Esophagus muscularis mucosa (tissue), 4 donors: ENCODE results near the gene TAF1B. TPM values are rescaled to one million over a fixed set of nuclear protein-coding genes. Genes with fewer than 3 reads are reported as not detected.
A peak's percentile ranks its signal among the peaks of the same experiment; 100 is the strongest.

Experiments used
- DNase-seq: peaks from one replicate; pipeline ENCODE4 v3.0.0-alpha.2; 2017; ENCODE audit errors: extremely low spot score
- H3K27ac ChIP-seq, 4 donors: fragments of 200-600 bp; sonication (generic); replicated peaks in 1 of 4; 1 replicate in 3 of 4; 2 replicates in 1 of 4; pipeline ENCODE4 v1.5.1; 2016 to 2019; ENCODE audit warnings: mild to moderate bottlenecking in 1 of 4
- H3K27me3 ChIP-seq, 4 donors: fragments of 200-600 bp; sonication (generic); one replicate each; pipeline versions ENCODE4 v1.5.1 to v1.6.0; 2016 to 2019
- H3K36me3 ChIP-seq, 4 donors: fragments of 200-600 bp; sonication (generic); one replicate each; pipeline ENCODE4 v1.5.1; 2016 to 2019
- H3K4me1 ChIP-seq, 4 donors: fragments of 200-600 bp; sonication (generic); one replicate each; pipeline ENCODE4 v1.5.1; 2016 to 2019
- H3K4me3 ChIP-seq, 4 donors: fragments of 200-600 bp; sonication (generic); 1 replicate in 2 of 4; 2 replicates in 2 of 4; pipeline ENCODE4 v1.5.1; 2016 to 2019; ENCODE audit warnings: mild to moderate bottlenecking in 4 of 4, moderate library complexity in 1 of 4
- H3K9me3 ChIP-seq, 4 donors: fragments of 200-600 bp; sonication (generic); 1 replicate in 3 of 4; 2 replicates in 1 of 4; pipeline ENCODE4 v1.5.1; 2016 to 2019
- EP300 ChIP-seq: sonication (generic); formaldehyde crosslinking; IDR thresholded peaks from one replicate; pipeline ENCODE4 v1.6.1; 2017; ENCODE audit warnings: antibody characterized with exemption
- POLR2A ChIP-seq: fragments of 450-650 bp; IDR thresholded peaks from one replicate; pipeline ENCODE4 v1.6.1; 2017; ENCODE audit warnings: antibody characterized with exemption, moderate library complexity, mild to moderate bottlenecking, low read depth
- POLR2AphosphoS5 ChIP-seq, 2 donors: sonication (generic); formaldehyde crosslinking; IDR thresholded peaks; one replicate each; pipeline ENCODE4 v1.6.1; 2017; ENCODE audit warnings: antibody characterized with exemption in 2 of 2
- WGBS: methylation state at CpG from one replicate; pipeline ENCODE4 v1.1.5; 2018; 5-methylcytosine and 5-hydroxymethylcytosine counted together
- intact Hi-C: fragments of 100-400 bp; cut with DNase I; formaldehyde crosslinking; loops from one replicate; pipeline ENCODE4 v1.15.1; 2023
- total RNA-seq, 4 donors: library from RNA; depleted of rRNA; stranded (reverse); fragments of >200 nt; gene quantifications; one replicate each; pipeline versions ENCODE4 v1.1.0 to v1.2.1, GENCODE V29; 2016
- TF ChIP-seq, protein P1 (sequence below), 3 experiments: fragments of 200-600 bp in 2 of 3; fragments of 450-650 bp in 1 of 3; sonication (generic) in 2 of 3; IDR thresholded peaks; one replicate each; pipeline ENCODE4 v1.5.1; 2017 to 2019; ENCODE audit warnings: antibody characterized with exemption in 3 of 3, mild to moderate bottlenecking in 2 of 3, moderate library complexity in 1 of 3

The TAF1B gene
- total RNA-seq, 4 donors from 2014 or later, result 7.1 to 10.1 (median 8.0) TPM

DNA sequence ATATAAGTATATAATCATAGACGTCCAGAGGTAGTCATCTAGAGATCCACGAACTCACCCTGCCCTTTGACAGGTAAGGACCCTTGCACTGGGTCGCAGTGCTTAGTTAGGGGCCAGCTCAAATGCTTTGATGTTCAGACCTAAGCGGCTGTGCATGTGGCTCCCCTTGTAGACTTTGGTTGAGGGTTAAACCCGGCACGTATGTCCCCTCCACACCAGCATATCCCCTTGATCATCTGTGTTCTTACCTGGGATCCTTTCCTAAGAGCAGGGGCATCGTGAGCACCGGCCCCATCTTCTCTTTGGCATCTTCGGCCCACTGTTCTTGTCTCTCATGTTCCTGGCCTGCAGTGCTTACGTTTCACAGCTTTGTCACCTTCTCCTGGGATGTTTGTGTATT lies 139.6 kb downstream of the TAF1B start:
- Histone ChIP-seq H3K9me3 (no peaks in the 10 kb centered on the region), H3K4me1 (peaks cover 16 to 34% (median 26%) of the 10 kb centered on the region in 4 donors), H3K36me3 (peaks cover 0 to 4% (median 0%) of the 10 kb centered on the region in 4 donors), H3K4me3 (no peak overlapping the region), H3K27me3 (no peaks in the 10 kb centered on the region), H3K27ac (peak overlapping the region in 1 of 4 donors; percentile 41)
- TF ChIP-seq, protein P1, sequence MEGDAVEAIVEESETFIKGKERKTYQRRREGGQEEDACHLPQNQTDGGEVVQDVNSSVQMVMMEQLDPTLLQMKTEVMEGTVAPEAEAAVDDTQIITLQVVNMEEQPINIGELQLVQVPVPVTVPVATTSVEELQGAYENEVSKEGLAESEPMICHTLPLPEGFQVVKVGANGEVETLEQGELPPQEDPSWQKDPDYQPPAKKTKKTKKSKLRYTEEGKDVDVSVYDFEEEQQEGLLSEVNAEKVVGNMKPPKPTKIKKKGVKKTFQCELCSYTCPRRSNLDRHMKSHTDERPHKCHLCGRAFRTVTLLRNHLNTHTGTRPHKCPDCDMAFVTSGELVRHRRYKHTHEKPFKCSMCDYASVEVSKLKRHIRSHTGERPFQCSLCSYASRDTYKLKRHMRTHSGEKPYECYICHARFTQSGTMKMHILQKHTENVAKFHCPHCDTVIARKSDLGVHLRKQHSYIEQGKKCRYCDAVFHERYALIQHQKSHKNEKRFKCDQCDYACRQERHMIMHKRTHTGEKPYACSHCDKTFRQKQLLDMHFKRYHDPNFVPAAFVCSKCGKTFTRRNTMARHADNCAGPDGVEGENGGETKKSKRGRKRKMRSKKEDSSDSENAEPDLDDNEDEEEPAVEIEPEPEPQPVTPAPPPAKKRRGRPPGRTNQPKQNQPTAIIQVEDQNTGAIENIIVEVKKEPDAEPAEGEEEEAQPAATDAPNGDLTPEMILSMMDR (IDR thresholded peaks at IDR 0.05), result no peak
- TF ChIP-seq POLR2AphosphoS5 (IDR thresholded peaks at IDR 0.05), result no peak
- no peak for TF ChIP-seq EP300
- no peak for TF ChIP-seq POLR2A
- DNase-seq, result no peak
- 93% methylated on average over 10 of the region's 10 CpGs for WGBS
- intact Hi-C loops, result loop anchor here (2.0 kb wide), 2 partner anchors 56 to 66 kb away; no protein-coding TSS in a partner anchor

GRCh38 chr2:9983401-9984216 lies 140.3 kb downstream of the TAF1B start:
- intact Hi-C loops, result loop anchor here (2.0 kb wide), 2 partner anchors 55 to 65 kb away; no protein-coding TSS in a partner anchor
- no peak for DNase-seq
- Histone ChIP-seq H3K27me3 (no peaks in the 10 kb centered on the region), H3K36me3 (peaks cover 0 to 4% (median 0%) of the 10 kb centered on the region in 4 donors), H3K27ac (peak overlapping the region; percentile 50 to 74 (median 57)), H3K4me1 (peaks cover 16 to 34% (median 26%) of the 10 kb centered on the region in 4 donors), H3K4me3 (no peak overlapping the region), H3K9me3 (no peaks in the 10 kb centered on the region)
- WGBS, result 65% methylated on average over 15 of the region's 15 CpGs
- TF ChIP-seq, protein P1 (IDR thresholded peaks at IDR 0.05), result no peak

Other genes with a start within 250 kb of the TAF1B start
- 100 to 1,000 TPM; 223 to 239 (median 230) TPM for gene YWHAQ, start 212.5 kb upstream of the TAF1B start, total RNA-seq
- gene GRHL1, start 108.2 kb downstream of the TAF1B start, total RNA-seq, result 1 to 10 TPM in 3 of 4 donors, under 1 TPM in 1; 0.86 to 5.1 (median 2.6) TPM
- 10 to 100 TPM; 15.8 to 51.6 (median 33.9) TPM for gene KLF11, start 200.1 kb downstream of the TAF1B start, total RNA-seq
- 10 to 100 TPM; 16.9 to 56.4 (median 35.4) TPM for gene CYS1, start 236.9 kb downstream of the TAF1B start, total RNA-seq